GM21381 (cell line): ENCODE results near the gene POU3F1.

Source experiments
- ATAC-seq: cut with Tn5 transposase; IDR thresholded peaks from one replicate; pipeline ENCODE4 v1.9.1; 2021; ENCODE audit warnings: mild to moderate bottlenecking, moderate library complexity; ENCODE audit not compliant: unreplicated experiment

Gene POU3F1

GRCh38 chr1:38006008-38006828 is 40.4 kb downstream of the POU3F1 start:
- ATAC-seq = no peak

- ATAC-seq = no peak
Observed at GRCh38 chr1:38005195-38006007, 41.2 kb downstream of the POU3F1 start, which contains the start of gene FHL3. Gene FHL3 (minus strand): TSS chr1:38005514. CDS start chr1:37999412, 6,102 bp downstream.

GRCh38 chr1:38004284-38005108 is 42.1 kb downstream of the POU3F1 start:
- no peak for ATAC-seq

- no peak for ATAC-seq
Observed at GRCh38 chr1:38003261-38004250, 43.0 kb downstream of the POU3F1 start.

- ATAC-seq = no peak
Observed at GRCh38 chr1:38000529-38001455, 45.8 kb downstream of the POU3F1 start.

GRCh38 chr1:38000233-38000528 is 46.4 kb downstream of the POU3F1 start:
- no peak for ATAC-seq

GRCh38 chr1:37999430-38000232 is 47.0 kb downstream of the POU3F1 start:
- no peak for ATAC-seq

- no peak for ATAC-seq
Observed at GRCh38 chr1:37998913-37999429, 47.6 kb downstream of the POU3F1 start.

- ATAC-seq = no peak
Observed at GRCh38 chr1:37998089-37998808, 48.3 kb downstream of the POU3F1 start.

GRCh38 chr1:37997256-37998088 is 49.1 kb downstream of the POU3F1 start:
- no peak for ATAC-seq

GRCh38 chr1:37995751-37996345 is 50.7 kb downstream of the POU3F1 start:
- ATAC-seq = no peak

GRCh38 chr1:37994886-37995566 is 51.6 kb downstream of the POU3F1 start:
- no peak for ATAC-seq
